Measurements from ENCODE around the gene UST.

GRCh38 chr6:148761527-148762011 lies 14.7 kb downstream of the UST start:
- no peak for TF ChIP-seq CTCF (IDR thresholded peaks at IDR 0.05; ENCODE audit: insufficient read depth, low read length, poor library complexity, severe bottlenecking)
- no peak for TF ChIP-seq EZH2phosphoT487 (conservative IDR thresholded peaks at IDR 0.05; ENCODE audit: low read length)

All from SU-DHL-6 (cell line).